ENCODE data around the gene MCC. TPM values are rescaled to one million over a fixed set of nuclear protein-coding genes. Genes with fewer than 3 reads are reported as not detected.

The MCC gene
- total and polyA plus RNA-seq, 7 donors = 1.4 to 13.8 (median 4.4) TPM

DNA sequence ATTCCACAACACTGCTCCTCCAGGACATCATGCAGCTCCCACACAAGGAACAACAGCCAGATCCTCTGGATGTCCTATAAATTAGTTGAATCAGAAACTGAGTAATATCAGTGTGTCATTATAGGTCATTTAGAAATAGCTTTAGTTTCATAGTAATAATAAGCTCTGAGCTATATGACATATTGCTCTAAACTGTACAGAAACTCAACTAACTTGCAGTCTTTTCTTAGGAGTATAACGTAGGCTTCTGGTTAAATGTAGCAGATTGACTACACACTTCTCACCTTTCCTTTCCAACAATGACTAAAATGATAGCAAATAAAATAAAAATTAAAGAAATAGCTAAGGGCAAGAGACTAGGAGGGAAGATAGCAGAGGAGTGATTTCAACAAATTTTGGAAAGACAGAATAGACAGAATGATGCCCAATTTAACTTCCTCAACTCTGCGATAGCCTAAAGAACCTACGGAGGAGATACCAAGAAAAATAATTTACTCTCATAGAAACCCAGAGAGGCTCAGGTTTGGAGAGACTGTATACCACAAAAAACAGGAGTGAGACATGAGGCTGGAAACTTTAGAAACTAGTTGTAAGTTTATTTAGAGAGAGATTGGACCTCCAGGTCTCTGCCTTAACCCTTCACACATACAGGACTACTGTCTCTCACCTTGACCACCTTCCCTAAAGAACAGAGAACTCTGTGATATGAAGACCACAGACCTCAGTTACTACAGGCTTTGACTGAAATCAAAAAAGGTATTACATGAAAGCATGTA lies 247.1 kb downstream of the MCC start:
- H3K27ac ChIP-seq = no peak overlapping the region
- 91 to 97% (median 97%) methylated on average over 3 of the region's 3 CpGs for WGBS, 3 donors
- no peaks in the 10 kb centered on the region for H3K27me3 ChIP-seq (ENCODE audit: insufficient read depth in 3 of 3, low read length in 2 of 3)
- no peak overlapping the region for H3K4me3 ChIP-seq
- TF ChIP-seq, protein P1, sequence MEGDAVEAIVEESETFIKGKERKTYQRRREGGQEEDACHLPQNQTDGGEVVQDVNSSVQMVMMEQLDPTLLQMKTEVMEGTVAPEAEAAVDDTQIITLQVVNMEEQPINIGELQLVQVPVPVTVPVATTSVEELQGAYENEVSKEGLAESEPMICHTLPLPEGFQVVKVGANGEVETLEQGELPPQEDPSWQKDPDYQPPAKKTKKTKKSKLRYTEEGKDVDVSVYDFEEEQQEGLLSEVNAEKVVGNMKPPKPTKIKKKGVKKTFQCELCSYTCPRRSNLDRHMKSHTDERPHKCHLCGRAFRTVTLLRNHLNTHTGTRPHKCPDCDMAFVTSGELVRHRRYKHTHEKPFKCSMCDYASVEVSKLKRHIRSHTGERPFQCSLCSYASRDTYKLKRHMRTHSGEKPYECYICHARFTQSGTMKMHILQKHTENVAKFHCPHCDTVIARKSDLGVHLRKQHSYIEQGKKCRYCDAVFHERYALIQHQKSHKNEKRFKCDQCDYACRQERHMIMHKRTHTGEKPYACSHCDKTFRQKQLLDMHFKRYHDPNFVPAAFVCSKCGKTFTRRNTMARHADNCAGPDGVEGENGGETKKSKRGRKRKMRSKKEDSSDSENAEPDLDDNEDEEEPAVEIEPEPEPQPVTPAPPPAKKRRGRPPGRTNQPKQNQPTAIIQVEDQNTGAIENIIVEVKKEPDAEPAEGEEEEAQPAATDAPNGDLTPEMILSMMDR (IDR thresholded peaks at IDR 0.05) = no peak
- peaks cover 11% of the 10 kb centered on the region for H3K4me1 ChIP-seq
- no peak for DNase-seq
- no peaks in the 10 kb centered on the region for H3K9me3 ChIP-seq
- intact Hi-C loops (cut with DNase I) = no loop called here
- no peak for ATAC-seq
- no peaks in the 10 kb centered on the region for H3K36me3 ChIP-seq (ENCODE audit: insufficient read depth in 1 of 2, low read depth in 1 of 2)

DNA sequence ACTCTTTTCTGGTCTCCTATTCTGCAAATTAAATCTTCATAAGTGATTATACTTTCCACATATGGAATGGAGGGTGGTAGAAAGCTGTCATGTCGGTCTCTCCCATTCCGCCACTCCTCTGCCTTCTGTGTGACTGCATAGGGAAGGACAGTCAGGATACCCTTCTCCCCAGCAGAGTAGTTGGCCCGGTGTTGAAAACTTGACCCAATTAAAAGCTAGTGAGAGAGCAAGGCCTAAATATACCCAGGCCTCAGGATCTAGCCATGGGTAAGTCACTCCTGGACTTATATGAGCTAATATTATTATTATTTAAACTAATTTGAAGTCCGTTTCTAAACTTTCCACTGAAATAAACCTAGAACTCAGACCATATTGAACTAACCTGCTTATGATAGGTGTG lies 248.2 kb downstream of the MCC start:
- TF ChIP-seq, protein P1 (IDR thresholded peaks at IDR 0.05) = no peak
- Histone ChIP-seq H3K36me3 (ENCODE audit: insufficient read depth in 1 of 2, low read depth in 1 of 2) (no peaks in the 10 kb centered on the region), H3K4me1 (peaks cover 11% of the 10 kb centered on the region), H3K27me3 (ENCODE audit: insufficient read depth in 3 of 3, low read length in 2 of 3) (no peaks in the 10 kb centered on the region), H3K27ac (no peak overlapping the region), H3K9me3 (no peaks in the 10 kb centered on the region), H3K4me3 (no peak overlapping the region)
- intact Hi-C loops (cut with DNase I) = no loop called here
- ATAC-seq (peak in 3 of 4 donors; percentile 48 to 64 (median 54)), DNase-seq (no peak)
- 86 to 89% (median 86%) methylated on average over 4 of the region's 4 CpGs for WGBS, 3 donors

GRCh38 chr5:113237893-113238292 lies 250.4 kb downstream of the MCC start:
- Histone ChIP-seq H3K27ac (no peak overlapping the region), H3K27me3 (ENCODE audit: insufficient read depth in 3 of 3, low read length in 2 of 3) (no peaks in the 10 kb centered on the region), H3K9me3 (no peaks in the 10 kb centered on the region), H3K36me3 (ENCODE audit: insufficient read depth in 1 of 2, low read depth in 1 of 2) (no peaks in the 10 kb centered on the region), H3K4me3 (no peak overlapping the region), H3K4me1 (peaks cover 19% of the 10 kb centered on the region)
- no peak for ATAC-seq
- TF ChIP-seq, protein P1 (IDR thresholded peaks at IDR 0.05) = no peak
- intact Hi-C loops (cut with DNase I) = no loop called here
- DNase-seq = no peak

- DNase-seq (no peak), ATAC-seq (no peak)
- Histone ChIP-seq H3K9me3 (no peaks in the 10 kb centered on the region), H3K27ac (no peak overlapping the region), H3K36me3 (ENCODE audit: insufficient read depth in 1 of 2, low read depth in 1 of 2) (no peaks in the 10 kb centered on the region), H3K27me3 (ENCODE audit: insufficient read depth in 3 of 3, low read length in 2 of 3) (no peaks in the 10 kb centered on the region), H3K4me3 (no peak overlapping the region), H3K4me1 (peaks cover 26% of the 10 kb centered on the region)
- 87 to 92% (median 91%) methylated on average over 10 of the region's 10 CpGs for WGBS, 3 donors
- intact Hi-C loops (cut with DNase I) = no loop called here
- TF ChIP-seq, protein P1 (IDR thresholded peaks at IDR 0.05) = no peak
Measured at GRCh38 chr5:113236536-113237288, 251.5 kb downstream of the MCC start.

Measured in psoas muscle (tissue), 8 donors.